H54 (cell line): ENCODE results near the gene TRIL.

Experiments used
- DNase-seq: peaks from one replicate; pipeline ENCODE4 v3.0.0; 2011; ENCODE audit warnings: low spot score, mixed read lengths; ENCODE audit not compliant: insufficient read length
- FAIRE-seq: peaks from 3 replicates; lab custom pipeline; 2011; peaks lifted over from hg19 to GRCh38; lab: Jason Lieb, UNC
- POLR2A ChIP-seq: IDR thresholded peaks from 2 replicates; pipeline ENCODE4 v1.6.1; 2011; ENCODE audit warnings: low read depth, mild to moderate bottlenecking, low read length

TRIL gene

DNA sequence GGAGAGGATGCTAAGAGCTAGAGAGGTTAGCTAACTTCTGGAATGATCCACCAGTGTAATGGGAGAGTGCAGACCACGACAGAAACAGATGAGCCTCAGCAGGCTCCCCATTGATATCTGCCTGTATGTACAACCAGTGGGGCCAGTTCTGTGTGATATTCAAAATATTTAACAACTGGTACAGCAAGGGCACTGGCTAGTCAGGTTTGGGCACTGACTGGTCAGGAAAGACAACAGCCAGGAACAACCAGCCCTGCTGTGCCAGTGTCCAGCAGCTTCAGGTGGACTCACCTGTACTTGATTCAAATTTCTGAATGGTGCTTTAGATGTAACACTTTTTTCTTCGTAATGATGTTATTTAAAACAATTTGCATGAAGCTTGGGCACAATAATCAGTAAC, 5.9 kb upstream of the TRIL start:
- no peak for DNase-seq
- no peak for FAIRE-seq
- TF ChIP-seq POLR2A = no peak

DNA sequence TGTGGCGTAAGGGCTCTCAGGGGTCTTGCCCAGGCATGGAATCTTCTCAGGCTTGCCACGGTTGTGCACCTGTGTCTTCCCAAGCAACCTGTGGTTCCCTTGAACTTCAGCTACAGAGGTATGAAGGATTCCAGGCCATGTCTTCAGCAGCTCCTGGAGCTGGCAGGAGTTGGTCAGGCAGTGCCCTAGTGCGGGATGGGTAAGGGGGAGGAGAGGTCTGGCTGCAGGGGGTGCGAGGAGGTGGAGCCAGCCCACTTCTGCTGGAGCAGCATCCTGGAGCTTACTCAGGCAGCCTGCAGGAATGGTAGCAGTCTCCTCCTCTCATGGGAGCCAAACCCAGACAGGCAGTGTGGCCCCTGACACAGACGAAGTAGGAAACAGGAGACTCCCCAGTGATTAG, 3.8 kb upstream of the TRIL start:
- DNase-seq = no peak
- FAIRE-seq = no peak
- TF ChIP-seq POLR2A = no peak

DNA sequence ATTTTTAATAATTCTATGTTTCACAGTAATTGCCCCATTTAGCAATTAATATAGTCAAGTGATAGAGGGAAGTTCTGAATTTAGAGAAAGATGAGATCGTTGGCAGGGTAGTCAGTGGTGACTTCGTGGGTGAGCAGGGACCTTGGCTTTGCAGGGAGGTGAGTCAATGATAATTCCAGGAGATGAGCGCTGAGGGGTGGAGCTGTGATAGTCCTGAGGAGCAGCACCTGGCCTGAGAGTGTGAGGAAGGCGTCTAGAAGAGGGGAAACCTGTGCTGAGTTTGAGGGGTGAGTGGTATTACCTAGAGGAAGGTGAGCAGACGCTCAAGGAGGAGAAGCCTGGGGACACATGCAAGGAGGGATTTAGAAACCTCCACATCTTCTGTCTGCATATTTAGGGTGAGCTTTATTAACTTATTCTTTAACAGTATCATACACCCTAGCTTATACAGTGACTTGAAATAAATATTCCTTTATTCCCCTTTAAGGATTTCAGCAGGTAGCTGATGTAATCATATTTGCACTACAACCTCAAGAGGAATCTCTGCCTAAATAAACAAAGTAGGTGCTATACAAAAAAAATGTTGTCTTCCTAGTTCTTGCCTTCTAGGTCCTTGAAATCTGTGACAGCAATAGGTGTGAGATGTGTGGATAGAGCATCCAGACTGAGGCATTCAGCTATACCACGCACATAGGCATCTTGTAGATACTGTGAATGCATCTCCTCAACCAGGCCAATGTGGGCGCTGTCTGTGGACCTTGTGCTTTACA, 2.1 kb upstream of the TRIL start:
- DNase-seq = no peak
- TF ChIP-seq POLR2A = no peak
- no peak for FAIRE-seq

DNA sequence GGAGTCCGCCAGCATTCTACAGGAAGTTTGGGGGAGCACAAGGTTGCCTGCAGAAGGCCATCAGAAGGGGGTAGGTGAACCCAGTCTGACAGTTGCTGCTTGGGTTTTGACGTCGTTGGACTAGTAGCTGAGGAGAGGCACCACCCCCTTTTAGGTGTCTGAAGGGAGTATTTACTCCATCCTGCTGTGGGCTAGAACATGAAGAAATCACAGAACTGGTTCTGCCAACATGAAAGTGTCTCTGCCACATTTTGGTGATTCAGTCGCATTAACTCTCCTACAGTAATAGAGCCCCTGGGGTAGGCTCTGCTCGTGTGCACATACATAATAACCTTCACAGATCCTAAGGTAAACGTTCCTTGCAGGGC, 834 bp upstream of the TRIL start:
- FAIRE-seq = no peak
- TF ChIP-seq POLR2A = no peak
- DNase-seq = no peak

DNA sequence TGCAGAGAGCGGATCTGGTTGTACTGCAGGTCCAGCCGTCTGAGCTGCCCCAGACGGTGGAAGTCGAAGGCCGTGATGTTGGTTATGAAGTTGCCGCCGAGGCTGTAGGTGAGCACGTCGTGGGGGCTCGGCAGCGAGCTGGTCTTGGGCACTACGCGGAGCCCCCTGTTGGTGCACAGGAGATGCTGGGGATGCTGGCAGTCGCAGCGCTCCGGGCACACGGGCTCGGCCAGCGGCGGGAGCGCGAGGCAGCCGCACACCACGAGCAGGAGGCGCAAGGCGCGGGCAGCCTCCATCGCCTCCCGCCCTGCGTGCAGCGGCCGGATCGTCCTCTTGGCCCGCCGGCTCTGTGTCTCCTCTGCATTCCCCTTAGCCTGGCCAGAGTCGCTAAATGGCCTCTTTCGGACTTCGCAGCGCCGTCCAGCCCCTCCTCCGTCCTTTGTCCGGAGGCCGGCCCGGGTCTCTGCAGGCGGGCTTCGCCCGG, 337 bp downstream of the TRIL start:
- no peak for FAIRE-seq
- DNase-seq = no peak
- no peak for TF ChIP-seq POLR2A

DNA sequence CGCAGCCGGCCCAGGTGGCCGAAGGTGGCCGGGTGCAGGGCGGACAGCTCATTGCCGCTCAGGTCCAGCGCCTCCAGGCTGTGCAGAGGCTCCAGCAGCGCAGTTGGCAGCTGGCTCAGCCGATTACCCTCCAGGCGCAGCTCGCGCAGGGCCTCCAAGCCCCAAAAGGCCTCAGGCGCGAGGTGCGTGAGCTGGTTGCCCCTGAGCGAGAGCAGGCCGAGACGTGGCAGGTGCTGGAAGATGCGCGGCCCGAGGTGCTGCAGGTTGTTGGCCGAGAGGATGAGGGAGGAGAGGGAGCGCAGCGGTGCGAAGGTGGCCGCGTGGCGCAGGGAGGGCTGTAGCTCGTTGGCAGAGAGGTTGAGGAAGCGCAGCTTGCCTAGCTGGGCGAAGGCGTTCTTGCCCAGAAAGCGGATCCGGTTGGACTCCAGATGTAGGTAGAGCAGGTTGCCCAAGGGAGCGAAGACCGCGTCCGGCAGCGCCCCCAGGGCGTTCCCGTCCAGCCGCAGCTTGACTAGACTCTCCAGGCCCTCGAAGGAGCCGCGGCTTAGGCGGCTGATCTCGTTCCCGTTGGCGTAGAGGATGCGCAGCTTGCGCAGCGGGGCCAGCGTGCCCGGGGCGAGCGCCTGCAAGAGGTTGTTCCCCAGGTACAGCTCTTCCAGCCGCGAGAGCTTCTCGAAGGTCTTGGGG, 923 bp downstream of the TRIL start:
- no peak for TF ChIP-seq POLR2A
- FAIRE-seq (no peak), DNase-seq (no peak)

DNA sequence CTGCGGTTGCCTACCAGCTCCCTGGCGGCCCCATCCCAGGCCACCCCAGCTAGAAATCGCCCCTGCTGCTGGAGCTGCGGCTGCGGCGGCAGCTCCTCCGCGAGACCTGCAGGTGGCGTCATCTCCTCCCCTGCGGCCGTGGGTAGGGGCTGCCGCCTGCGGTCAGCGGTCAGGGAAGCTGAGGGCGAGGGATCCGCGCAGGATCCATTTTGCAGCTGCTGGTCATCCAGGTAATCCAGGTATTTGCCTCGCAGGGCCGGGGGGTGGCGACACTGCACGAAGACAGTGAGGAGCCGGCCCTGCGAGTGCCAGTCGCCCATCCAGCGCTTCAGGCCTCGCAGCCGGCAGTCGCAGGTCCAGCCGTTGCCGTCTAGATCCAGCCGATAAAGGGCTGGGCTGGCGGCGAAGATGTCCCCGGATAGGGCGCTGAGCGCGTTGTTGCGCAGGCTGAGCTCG, 1.5 kb downstream of the TRIL start:
- no peak for TF ChIP-seq POLR2A
- FAIRE-seq (no peak), DNase-seq (no peak)

DNA sequence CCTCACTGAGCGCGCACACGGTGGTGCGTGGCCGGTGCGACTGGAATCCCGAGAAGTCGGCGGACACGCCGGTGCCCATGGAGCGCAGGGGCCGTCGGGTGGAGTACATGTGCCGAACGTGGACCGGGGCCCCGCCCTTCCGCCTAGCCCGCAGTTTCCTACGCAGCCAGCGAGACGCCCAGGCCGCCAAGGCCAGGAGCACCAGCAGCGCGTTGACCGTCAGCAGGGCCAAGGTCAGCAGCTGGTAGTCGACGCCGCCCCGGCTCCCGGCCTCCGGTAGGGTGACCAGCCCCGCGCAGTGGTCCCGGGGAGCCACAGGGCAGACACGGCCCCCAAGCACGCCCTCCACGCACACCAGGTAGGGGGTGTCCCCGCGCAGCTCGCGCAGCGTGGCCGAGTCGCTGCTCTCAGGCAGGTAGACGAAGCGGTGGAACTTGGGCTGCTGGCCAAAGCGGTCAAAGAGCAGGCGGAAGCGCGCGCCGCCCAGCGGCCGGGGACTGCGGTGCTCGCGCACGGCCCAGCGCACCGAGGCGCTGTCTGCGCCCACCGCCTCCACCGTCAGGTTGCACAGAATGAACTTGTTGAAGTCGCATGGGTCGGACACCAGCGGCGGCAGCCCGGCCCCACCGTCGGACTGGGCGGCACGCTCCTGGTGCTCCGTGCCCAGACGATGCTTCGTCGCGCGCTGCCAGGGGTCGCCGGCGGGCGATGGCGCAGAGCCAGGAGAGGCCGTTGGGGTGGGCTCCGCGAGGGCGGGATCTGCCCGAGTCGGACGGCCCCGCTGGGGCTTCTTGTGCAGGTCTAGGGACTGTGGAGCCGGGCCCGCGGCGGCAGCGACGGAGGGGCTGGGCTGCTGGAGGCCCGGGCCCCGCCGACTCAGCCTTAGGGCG, 2.2 kb downstream of the TRIL start:
- DNase-seq (no peak), FAIRE-seq (no peak)
- TF ChIP-seq POLR2A = no peak

DNA sequence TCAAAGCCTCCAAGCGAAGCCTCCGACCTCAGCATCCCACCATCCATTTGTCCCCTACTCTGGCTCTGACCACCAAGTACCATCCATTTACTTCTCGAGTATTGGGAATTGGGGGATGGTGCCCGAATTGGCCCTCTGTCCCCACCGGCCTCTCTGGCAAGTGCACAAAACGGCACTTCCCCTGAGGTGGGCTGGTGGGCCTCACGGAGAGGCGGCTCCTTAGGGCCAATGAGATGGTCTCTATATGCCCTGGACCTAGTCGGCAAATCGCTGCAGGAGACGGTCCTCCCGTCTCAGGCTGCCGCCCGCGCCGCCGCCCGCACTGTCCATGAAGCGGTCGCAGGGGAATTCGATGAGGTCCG, 2.8 kb downstream of the TRIL start:
- DNase-seq (no peak), FAIRE-seq (no peak)
- TF ChIP-seq POLR2A = no peak

DNA sequence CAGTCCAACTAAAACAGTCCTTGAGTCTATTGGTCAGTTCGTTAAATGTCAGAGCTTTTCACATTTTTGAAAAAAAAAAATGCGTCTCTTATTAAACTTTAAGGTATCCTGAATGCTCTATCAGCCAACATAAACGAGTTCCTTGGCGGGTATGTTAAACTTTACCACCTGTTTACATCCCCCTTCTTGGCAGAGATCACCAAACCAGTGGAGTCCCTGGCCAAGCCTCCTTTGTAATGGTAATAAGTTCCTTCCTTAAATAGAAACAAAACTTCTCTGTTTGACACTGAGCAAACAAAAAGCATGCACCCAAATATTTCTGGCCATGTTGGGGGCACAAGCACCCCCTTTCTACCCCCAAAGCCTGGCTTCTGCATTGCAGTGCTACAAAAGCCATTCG, 3.2 kb downstream of the TRIL start:
- FAIRE-seq = no peak
- no peak for TF ChIP-seq POLR2A
- no peak for DNase-seq

DNA sequence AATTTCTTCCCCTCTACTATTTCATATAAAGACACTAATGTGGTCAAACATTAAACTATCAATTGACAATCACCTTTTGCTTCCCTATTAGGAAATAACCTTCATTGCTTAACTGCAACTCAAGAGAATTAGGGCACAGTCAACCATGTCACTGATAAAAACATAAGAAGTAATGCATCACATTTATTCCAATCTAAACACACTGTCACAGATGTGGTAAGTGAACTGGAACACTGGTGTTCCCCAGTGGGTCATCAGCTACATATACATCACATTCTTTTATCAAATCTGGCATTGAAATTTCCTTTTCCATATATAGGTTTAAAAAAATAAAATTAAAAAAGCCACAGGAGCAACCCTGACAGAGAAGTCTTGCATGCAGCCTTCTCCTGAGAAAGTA, 3.7 kb downstream of the TRIL start:
- FAIRE-seq (no peak), DNase-seq (no peak)
- TF ChIP-seq POLR2A = no peak

DNA sequence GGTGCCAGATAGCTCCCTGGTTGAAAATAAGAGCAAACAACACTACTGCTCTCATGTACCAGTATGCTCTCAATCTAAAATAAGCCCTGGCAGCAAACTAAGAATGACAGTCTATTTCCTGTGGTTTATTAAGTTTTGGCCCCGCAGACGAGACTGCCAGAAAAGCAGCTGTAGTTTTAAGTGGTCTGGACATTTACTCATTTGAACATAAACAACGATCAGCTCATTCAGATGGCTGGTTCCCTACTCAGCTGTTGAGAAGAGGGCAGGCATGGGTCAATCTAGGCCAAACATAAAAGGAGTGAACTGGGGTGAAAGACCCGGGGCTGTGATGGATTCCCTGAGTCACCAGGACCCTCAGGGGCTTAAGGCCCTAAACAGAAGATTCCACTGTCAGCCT, 4.5 kb downstream of the TRIL start:
- DNase-seq (no peak), FAIRE-seq (no peak)
- TF ChIP-seq POLR2A = no peak

DNA sequence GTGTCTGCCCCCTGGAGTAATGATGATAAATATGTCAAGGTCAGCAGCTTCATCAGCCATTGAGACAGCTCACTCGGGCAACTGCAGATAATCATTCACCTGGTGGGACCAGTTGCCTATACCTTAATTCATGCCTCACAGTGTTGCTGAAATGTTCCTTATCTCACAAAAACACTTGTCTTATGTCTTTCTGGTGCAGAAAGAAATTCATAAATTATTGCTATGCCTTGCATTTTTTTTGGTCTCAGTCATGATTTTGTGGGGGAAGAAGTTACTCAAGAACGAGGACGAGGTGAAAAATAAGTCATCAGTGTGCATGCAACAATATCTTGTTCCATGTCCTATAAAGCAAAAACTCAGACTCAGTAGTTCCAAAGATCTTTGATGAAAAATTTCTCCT, 16.0 kb downstream of the TRIL start:
- no peak for FAIRE-seq
- TF ChIP-seq POLR2A = no peak
- DNase-seq = no peak

DNA sequence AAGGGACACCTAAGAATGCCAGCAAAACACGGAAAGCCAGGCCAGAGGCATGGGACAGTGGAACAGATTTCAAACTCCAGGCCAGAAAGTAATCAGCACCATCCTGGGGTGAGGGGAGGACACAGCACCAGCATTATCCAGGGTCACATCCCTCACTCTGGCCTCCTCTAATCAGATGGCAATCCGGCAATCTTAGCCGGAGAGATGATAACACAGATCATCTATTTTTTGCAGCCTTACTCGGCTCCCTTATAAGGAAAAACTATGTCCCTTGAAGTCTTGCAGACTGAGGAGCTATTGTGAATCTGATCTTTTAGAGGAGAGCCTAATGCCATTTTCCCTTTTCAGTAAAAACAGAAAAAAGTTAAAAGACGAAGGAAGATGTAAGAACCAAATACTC, 16.5 kb downstream of the TRIL start:
- FAIRE-seq = no peak
- no peak for DNase-seq
- TF ChIP-seq POLR2A = no peak
